Omental fat pad (tissue), 4 donors: ENCODE measurements around the gene NOTCH2. TPM values are rescaled to one million over a fixed set of nuclear protein-coding genes. Genes with fewer than 3 reads are reported as not detected.

Experiments used
- ATAC-seq: fragments of 150-250 bp; one replicate; pipeline ENCODE4 v1.9.1; 2016; ENCODE audit warnings: mild to moderate bottlenecking, moderate library complexity; ENCODE audit not compliant: low FRiP score
- DNase-seq: peaks from one replicate; pipeline ENCODE4 v3.0.0-alpha.2; 2019; ENCODE audit warnings: low spot score
- CTCF ChIP-seq, 3 donors: fragments of 450-650 bp; IDR thresholded peaks; one replicate each; pipeline ENCODE4 v1.5.1; 2016 to 2017; ENCODE audit warnings: antibody characterized with exemption in 3 of 3, mild to moderate bottlenecking in 3 of 3, moderate library complexity in 2 of 3
- total RNA-seq, 4 donors: library from RNA; depleted of rRNA; stranded (reverse); fragments of >200 nt; gene quantifications; one replicate each; pipeline ENCODE4 v1.1.0, GENCODE V29; 2016

NOTCH2 gene
- total RNA-seq, 4 donors from 2014 or later: 72.5 to 96.8 (median 85.5) TPM

- ATAC-seq: no peak
- TF ChIP-seq CTCF (IDR thresholded peaks at IDR 0.05): no peak
- DNase-seq: no peak
Observed at GRCh38 chr1:119878171-119878570, 191.3 kb downstream of the NOTCH2 start.

- ATAC-seq (no peak), DNase-seq (no peak)
- TF ChIP-seq CTCF (IDR thresholded peaks at IDR 0.05): no peak
Observed at GRCh38 chr1:119874186-119874585, 195.3 kb downstream of the NOTCH2 start.

GRCh38 chr1:119873135-119874015, 196.1 kb downstream of the NOTCH2 start:
- ATAC-seq: peak; percentile 93
- TF ChIP-seq CTCF (IDR thresholded peaks at IDR 0.05): no peak
- DNase-seq: no peak

GRCh38 chr1:119871881-119872280, 197.6 kb downstream of the NOTCH2 start:
- TF ChIP-seq CTCF (IDR thresholded peaks at IDR 0.05): no peak
- ATAC-seq (no peak), DNase-seq (no peak)

- ATAC-seq: peak; percentile 76
- DNase-seq: peak; percentile 79
- TF ChIP-seq CTCF (IDR thresholded peaks at IDR 0.05): peak in 2 of 3 donors; percentile 22 to 63
Observed at GRCh38 chr1:119870917-119871596, 198.4 kb downstream of the NOTCH2 start.

- no peak for TF ChIP-seq CTCF (IDR thresholded peaks at IDR 0.05)
- no peak for ATAC-seq
- DNase-seq: no peak
Observed at GRCh38 chr1:119869995-119870394, 199.5 kb downstream of the NOTCH2 start.
